Prostate gland (tissue), 2 donors: ENCODE data around the gene CFAP53. TPM values are rescaled to one million over a fixed set of nuclear protein-coding genes. Genes with fewer than 3 reads are reported as not detected.

Experiments
- DNase-seq: peaks from one replicate; pipeline ENCODE4 v3.0.0-alpha.2; 2019; ENCODE audit warnings: low spot score
- H3K27ac ChIP-seq, 2 donors: fragments of 200-600 bp; sonication (generic); 2 replicates each; pipeline ENCODE4 v1.5.1; 2017 to 2019
- H3K27me3 ChIP-seq: fragments of 200-600 bp; sonication (generic); replicated peaks from 2 replicates; pipeline ENCODE4 v1.5.1; 2019; ENCODE audit not compliant: insufficient read depth
- H3K36me3 ChIP-seq, 2 donors: fragments of 200-600 bp; sonication (generic); 1 replicate in 1 of 2; 2 replicates in 1 of 2; pipeline versions ENCODE4 v1.5.1 to v1.8.1; 2017 to 2019
- H3K4me1 ChIP-seq: fragments of 200-600 bp; sonication (generic); replicated peaks from 2 replicates; pipeline ENCODE4 v1.5.1; 2019
- H3K4me3 ChIP-seq, 2 donors: fragments of 200-600 bp; sonication (generic); 2 replicates each; pipeline ENCODE4 v1.5.1; 2017 to 2019
- H3K9me3 ChIP-seq: fragments of 200-600 bp; sonication (generic); 2 replicates; pipeline ENCODE4 v1.5.1; 2017
- POLR2A ChIP-seq: fragments of 450-650 bp; IDR thresholded peaks from one replicate; pipeline ENCODE4 v1.6.1; 2016; ENCODE audit warnings: antibody characterized with exemption, mild to moderate bottlenecking
- POLR2AphosphoS5 ChIP-seq: sonication (generic); formaldehyde crosslinking; IDR thresholded peaks from one replicate; pipeline ENCODE4 v1.6.1; 2017; ENCODE audit warnings: antibody characterized with exemption
- WGBS: methylation state at CpG from one replicate; pipeline ENCODE4 v1.1.5; 2018; 5-methylcytosine and 5-hydroxymethylcytosine counted together
- intact Hi-C: fragments of 100-400 bp; cut with DNase I; formaldehyde crosslinking; loops from one replicate; pipeline ENCODE4 v1.14.2; 2022
- total RNA-seq, 2 donors: library from RNA; depleted of rRNA; stranded (reverse); fragments of >200 nt; gene quantifications; one replicate each; pipeline ENCODE4 v1.1.0, GENCODE V29; 2016
- TF ChIP-seq, protein P1 (sequence below), 4 experiments: fragments of 200-600 bp in 2 of 4; fragments of 450-650 bp in 2 of 4; sonication (generic) in 2 of 4; IDR thresholded peaks; 1 replicate in 3 of 4; 2 replicates in 1 of 4; pipeline ENCODE4 v1.5.1; 2016 to 2019; ENCODE audit warnings: antibody characterized with exemption in 4 of 4, mild to moderate bottlenecking in 2 of 4, moderate library complexity in 2 of 4

CFAP53 gene
- total RNA-seq, 2 donors from 2014 or later, result 0.59 to 4.7 TPM

DNA sequence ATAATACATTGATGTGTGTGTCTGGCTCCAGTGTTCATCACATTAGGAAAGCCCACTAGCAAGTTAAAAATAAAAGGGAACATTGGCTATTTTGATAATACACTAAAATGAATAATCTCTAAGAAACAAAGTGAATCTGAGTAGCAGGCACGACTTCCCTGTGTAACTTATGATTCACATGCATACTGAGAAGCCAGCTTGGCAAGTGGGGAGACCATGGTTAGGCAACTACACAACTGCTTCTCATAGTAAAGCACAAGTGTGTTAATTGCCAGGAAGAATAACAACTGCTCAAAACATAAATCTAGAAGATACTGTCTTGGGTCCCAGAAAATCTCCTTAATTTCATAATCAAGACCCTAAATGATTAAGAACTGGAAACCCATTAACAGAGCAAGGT is 75.4 kb downstream of the CFAP53 start:
- Histone ChIP-seq H3K27ac (no peak overlapping the region), H3K4me3 (no peak overlapping the region), H3K4me1 (no peaks in the 10 kb centered on the region), H3K36me3 (no peaks in the 10 kb centered on the region), H3K9me3 (no peaks in the 10 kb centered on the region), H3K27me3 (no peaks in the 10 kb centered on the region)
- intact Hi-C loops, result no loop called here
- DNase-seq, result no peak
- TF ChIP-seq POLR2A (no peak), POLR2AphosphoS5 (no peak)
- TF ChIP-seq, protein P1, sequence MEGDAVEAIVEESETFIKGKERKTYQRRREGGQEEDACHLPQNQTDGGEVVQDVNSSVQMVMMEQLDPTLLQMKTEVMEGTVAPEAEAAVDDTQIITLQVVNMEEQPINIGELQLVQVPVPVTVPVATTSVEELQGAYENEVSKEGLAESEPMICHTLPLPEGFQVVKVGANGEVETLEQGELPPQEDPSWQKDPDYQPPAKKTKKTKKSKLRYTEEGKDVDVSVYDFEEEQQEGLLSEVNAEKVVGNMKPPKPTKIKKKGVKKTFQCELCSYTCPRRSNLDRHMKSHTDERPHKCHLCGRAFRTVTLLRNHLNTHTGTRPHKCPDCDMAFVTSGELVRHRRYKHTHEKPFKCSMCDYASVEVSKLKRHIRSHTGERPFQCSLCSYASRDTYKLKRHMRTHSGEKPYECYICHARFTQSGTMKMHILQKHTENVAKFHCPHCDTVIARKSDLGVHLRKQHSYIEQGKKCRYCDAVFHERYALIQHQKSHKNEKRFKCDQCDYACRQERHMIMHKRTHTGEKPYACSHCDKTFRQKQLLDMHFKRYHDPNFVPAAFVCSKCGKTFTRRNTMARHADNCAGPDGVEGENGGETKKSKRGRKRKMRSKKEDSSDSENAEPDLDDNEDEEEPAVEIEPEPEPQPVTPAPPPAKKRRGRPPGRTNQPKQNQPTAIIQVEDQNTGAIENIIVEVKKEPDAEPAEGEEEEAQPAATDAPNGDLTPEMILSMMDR (IDR thresholded peaks at IDR 0.05), result no peak
- 50% methylated on average over 1 of the region's 1 CpG for WGBS

DNA sequence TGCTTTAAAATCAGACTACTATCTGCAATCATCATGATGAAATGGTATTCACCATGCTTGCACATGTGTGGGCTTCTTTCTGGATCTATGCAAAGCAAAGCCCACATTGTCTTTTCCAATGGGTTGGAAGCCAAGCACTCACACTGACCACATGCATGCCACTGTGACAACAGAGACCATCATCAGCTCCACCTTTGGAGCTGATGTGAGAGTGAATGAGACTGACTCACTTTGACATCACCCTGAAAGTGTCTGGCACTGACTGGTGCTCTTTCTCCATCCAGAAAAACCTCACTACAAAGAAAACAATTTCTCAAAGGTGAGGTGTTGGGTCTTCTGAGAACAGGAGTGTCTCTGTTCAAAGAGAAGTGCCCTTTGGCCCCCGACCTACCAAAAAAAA is 76.1 kb downstream of the CFAP53 start:
- no peaks in the 10 kb centered on the region for H3K27me3 ChIP-seq

DNA sequence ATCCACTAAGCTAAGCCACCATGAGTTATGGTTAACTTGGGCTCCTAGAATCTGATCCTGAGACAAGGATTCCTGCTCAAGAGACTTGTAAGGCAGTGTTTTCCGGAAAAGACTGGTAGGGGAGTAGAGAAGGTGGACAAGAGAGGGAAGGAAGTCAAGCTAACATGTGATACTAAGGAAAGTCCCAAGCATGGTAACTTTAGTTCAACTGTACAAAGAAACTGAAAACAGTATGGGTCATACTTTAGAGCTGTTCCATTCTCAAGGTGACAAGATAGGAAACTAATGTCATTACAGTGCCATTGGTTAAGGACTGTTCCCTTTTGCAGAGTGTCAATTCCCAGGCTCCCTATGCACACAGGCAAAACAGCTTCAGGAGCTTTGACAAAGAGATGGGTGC is 77.1 kb downstream of the CFAP53 start:
- H3K27me3 ChIP-seq, result no peaks in the 10 kb centered on the region
- TF ChIP-seq POLR2AphosphoS5 (no peak), POLR2A (no peak)
- TF ChIP-seq, protein P1 (IDR thresholded peaks at IDR 0.05), result no peak
- no peak overlapping the region for H3K27ac ChIP-seq
- 97% methylated on average over 1 of the region's 1 CpG for WGBS
- no peak for DNase-seq
- no peaks in the 10 kb centered on the region for H3K36me3 ChIP-seq
- no peaks in the 10 kb centered on the region for H3K9me3 ChIP-seq
- intact Hi-C loops, result no loop called here
- H3K4me3 ChIP-seq, result no peak overlapping the region
- H3K4me1 ChIP-seq, result no peaks in the 10 kb centered on the region

More for the DNA sequence above, 76.1 kb downstream of the CFAP53 start:
- intact Hi-C loops, result no loop called here
- no peak overlapping the region for H3K4me3 ChIP-seq
- no peak for DNase-seq
- no peaks in the 10 kb centered on the region for H3K4me1 ChIP-seq
- TF ChIP-seq POLR2AphosphoS5 (no peak), POLR2A (no peak)
- TF ChIP-seq, protein P1 (IDR thresholded peaks at IDR 0.05), result no peak
- no peaks in the 10 kb centered on the region for H3K36me3 ChIP-seq
- no peak overlapping the region for H3K27ac ChIP-seq
- 82% methylated on average over 1 of the region's 1 CpG for WGBS
- no peaks in the 10 kb centered on the region for H3K9me3 ChIP-seq

DNA sequence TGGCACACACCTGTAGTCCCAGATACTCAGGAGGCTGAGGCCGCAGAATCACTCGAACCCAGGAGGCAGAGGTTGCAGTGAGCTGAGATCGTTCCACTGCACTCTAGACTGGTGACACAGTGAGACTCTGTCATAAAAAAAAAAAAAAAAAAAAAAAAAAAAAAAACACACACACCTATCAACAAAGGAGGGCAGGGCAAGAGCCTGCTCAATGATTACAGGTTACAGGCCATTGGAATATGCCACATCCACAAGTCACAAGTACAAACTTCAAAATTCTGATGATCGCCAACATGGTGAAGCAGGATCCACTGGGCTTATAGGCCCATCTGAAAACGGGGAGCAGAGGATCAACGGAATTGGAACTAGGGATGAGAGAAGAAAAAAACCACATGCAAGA is 77.6 kb downstream of the CFAP53 start:
- Histone ChIP-seq H3K4me1 (no peaks in the 10 kb centered on the region), H3K4me3 (no peak overlapping the region), H3K27me3 (no peaks in the 10 kb centered on the region), H3K36me3 (no peaks in the 10 kb centered on the region), H3K27ac (no peak overlapping the region), H3K9me3 (no peaks in the 10 kb centered on the region)
- DNase-seq, result no peak
- intact Hi-C loops, result no loop called here
- TF ChIP-seq POLR2AphosphoS5 (no peak), POLR2A (no peak)
- TF ChIP-seq, protein P1 (IDR thresholded peaks at IDR 0.05), result no peak
- 92% methylated on average over 6 of the region's 6 CpGs for WGBS

DNA sequence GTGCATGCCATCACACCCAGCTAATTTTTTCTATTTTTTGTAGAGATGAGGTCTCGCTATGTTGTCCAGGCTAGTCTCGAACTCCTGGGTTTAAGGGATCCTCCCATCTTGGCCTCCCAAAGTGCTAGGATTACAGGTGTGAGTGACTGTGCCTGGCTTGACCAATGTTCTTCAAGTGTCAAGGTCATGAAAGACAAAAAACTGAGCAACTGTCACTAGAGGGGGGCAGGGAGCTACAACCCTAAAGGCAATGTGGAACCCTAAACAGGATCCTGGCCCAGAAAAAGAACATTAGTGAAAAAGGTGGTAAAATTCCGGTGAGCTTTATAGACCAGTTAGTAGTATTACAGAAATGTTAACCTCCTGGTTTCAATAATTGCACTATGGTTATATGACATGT is 78.6 kb downstream of the CFAP53 start:
- Histone ChIP-seq H3K4me1 (no peaks in the 10 kb centered on the region), H3K27ac (no peak overlapping the region), H3K4me3 (no peak overlapping the region), H3K36me3 (no peaks in the 10 kb centered on the region), H3K9me3 (no peaks in the 10 kb centered on the region), H3K27me3 (no peaks in the 10 kb centered on the region)
- 95% methylated on average over 3 of the region's 3 CpGs for WGBS
- TF ChIP-seq POLR2AphosphoS5, result no peak
- no peak for TF ChIP-seq POLR2A
- TF ChIP-seq, protein P1 (IDR thresholded peaks at IDR 0.05), result no peak
- intact Hi-C loops, result no loop called here
- DNase-seq, result no peak
